Measurements from ENCODE around the gene DUXB. TPM values are rescaled to one million over a fixed set of nuclear protein-coding genes. Genes with fewer than 3 reads are reported as not detected.

The DUXB gene
- total and polyA plus RNA-seq, 2 of the 13 experiments (the other 11 are each of a cell fraction or from before 2014, with no cell fraction given) = not detected

DNA sequence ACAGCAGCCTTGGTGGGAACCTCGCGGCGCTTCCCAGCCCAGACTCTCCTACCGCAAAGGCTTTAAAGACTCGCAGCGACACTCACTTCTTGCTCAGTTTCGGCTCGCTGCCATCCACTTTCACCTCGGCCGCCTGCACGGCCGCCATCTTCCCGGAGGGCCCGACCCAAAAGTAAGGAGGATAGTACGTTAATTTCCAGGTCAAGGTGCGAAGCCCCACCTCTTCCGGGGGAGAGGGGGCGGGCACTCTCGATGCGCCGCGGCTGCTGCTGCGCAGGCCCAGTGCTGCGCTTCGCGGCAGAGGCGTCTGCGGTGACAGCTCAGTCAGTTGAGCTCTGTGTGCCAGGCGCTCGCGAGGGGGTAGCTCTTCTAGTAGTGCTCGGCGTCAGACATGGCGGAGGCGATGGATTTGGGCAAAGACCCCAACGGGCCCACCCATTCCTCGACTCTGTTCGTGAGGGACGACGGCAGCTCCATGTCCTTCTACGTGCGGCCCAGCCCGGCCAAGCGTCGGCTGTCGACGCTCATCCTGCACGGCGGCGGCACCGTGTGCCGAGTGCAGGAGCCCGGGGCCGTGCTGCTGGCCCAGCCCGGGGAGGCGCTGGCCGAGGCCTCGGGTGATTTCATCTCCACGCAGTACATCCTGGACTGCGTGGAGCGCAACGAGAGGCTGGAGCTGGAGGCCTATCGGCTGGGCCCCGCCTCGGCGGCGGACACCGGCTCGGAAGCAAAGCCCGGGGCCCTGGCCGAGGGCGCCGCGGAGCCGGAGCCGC lies 53.6 kb downstream of the DUXB start, which contains the start of the genes KARS1 and TERF2IP (continued):
- TF ChIP-seq, protein P1, sequence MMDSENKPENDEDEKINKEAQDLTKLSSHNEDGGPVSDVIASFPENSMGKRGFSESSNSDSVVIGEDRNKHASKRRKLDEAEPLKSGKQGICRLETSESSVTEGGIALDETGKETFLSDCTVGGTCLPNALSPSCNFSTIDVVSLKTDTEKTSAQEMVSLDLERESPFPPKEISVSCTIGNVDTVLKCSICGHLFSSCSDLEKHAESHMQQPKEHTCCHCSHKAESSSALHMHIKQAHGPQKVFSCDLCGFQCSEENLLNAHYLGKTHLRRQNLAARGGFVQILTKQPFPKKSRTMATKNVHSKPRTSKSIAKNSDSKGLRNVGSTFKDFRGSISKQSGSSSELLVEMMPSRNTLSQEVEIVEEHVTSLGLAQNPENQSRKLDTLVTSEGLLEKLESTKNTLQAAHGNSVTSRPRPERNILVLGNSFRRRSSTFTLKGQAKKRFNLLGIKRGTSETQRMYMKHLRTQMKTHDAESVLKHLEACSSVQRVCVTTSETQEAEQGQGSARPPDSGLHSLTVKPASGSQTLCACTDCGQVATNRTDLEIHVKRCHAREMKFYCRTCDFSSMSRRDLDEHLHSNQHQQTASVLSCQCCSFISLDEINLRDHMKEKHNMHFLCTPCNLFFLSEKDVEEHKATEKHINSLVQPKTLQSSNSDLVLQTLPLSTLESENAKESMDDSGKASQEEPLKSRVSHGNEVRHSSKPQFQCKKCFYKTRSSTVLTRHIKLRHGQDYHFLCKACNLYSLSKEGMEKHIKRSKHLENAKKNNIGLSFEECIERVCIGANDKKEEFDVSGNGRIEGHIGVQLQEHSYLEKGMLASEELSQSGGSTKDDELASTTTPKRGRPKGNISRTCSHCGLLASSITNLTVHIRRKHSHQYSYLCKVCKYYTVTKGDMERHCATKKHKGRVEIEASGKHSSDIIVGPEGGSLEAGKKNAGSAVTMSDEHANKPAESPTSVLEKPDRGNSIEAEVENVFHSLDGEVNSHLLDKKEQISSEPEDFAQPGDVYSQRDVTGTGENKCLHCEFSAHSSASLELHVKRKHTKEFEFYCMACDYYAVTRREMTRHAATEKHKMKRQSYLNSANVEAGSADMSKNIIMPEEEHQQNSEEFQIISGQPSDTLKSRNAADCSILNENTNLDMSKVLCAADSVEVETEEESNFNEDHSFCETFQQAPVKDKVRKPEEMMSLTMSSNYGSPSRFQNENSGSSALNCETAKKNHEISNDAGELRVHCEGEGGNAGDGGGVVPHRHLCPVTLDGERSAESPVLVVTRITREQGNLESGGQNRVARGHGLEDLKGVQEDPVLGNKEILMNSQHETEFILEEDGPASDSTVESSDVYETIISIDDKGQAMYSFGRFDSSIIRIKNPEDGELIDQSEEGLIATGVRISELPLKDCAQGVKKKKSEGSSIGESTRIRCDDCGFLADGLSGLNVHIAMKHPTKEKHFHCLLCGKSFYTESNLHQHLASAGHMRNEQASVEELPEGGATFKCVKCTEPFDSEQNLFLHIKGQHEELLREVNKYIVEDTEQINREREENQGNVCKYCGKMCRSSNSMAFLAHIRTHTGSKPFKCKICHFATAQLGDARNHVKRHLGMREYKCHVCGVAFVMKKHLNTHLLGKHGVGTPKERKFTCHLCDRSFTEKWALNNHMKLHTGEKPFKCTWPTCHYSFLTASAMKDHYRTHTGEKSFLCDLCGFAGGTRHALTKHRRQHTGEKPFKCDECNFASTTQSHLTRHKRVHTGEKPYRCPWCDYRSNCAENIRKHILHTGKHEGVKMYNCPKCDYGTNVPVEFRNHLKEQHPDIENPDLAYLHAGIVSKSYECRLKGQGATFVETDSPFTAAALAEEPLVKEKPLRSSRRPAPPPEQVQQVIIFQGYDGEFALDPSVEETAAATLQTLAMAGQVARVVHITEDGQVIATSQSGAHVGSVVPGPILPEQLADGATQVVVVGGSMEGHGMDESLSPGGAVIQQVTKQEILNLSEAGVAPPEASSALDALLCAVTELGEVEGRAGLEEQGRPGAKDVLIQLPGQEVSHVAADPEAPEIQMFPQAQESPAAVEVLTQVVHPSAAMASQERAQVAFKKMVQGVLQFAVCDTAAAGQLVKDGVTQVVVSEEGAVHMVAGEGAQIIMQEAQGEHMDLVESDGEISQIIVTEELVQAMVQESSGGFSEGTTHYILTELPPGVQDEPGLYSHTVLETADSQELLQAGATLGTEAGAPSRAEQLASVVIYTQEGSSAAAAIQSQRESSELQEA (CRISPR knock-in tag; IDR thresholded peaks at IDR 0.05; ENCODE audit: not compliant biosample characterization) = peak; percentile 45
- peak; percentile 91; the same call in 1 of the 2 replicates for TF ChIP-seq ZNF558 (CRISPR knock-in tag; IDR thresholded peaks at IDR 0.05; ENCODE audit: borderline replicate concordance)
- TF ChIP-seq, protein P2, sequence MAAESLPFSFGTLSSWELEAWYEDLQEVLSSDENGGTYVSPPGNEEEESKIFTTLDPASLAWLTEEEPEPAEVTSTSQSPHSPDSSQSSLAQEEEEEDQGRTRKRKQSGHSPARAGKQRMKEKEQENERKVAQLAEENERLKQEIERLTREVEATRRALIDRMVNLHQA (CRISPR knock-in tag; IDR thresholded peaks at IDR 0.05) = 0 out of 2 replicates have a peak, but pooled peaks have one; percentile 19
- TF ChIP-seq ZNF577 (CRISPR knock-in tag; IDR thresholded peaks at IDR 0.05; ENCODE audit: borderline replicate concordance, low read depth) = no peak
- peak; percentile 12 for TF ChIP-seq FOXO1 (CRISPR knock-in tag; IDR thresholded peaks at IDR 0.05)
- TF ChIP-seq, protein P3, sequence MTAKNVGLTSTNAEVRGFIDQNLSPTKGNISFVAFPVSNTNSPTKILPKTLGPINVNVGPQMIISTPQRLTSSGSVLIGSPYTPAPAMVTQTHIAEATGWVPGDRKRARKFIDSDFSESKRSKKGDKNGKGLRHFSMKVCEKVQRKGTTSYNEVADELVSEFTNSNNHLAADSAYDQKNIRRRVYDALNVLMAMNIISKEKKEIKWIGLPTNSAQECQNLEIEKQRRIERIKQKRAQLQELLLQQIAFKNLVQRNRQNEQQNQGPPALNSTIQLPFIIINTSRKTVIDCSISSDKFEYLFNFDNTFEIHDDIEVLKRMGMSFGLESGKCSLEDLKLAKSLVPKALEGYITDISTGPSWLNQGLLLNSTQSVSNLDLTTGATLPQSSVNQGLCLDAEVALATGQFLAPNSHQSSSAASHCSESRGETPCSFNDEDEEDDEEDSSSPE (CRISPR knock-in tag; IDR thresholded peaks at IDR 0.05) = peak; percentile 58
- TF ChIP-seq POGZ (CRISPR knock-in tag; IDR thresholded peaks at IDR 0.05) = peak; percentile 70; the same call in 1 of the 2 replicates
- TF ChIP-seq, protein P4, sequence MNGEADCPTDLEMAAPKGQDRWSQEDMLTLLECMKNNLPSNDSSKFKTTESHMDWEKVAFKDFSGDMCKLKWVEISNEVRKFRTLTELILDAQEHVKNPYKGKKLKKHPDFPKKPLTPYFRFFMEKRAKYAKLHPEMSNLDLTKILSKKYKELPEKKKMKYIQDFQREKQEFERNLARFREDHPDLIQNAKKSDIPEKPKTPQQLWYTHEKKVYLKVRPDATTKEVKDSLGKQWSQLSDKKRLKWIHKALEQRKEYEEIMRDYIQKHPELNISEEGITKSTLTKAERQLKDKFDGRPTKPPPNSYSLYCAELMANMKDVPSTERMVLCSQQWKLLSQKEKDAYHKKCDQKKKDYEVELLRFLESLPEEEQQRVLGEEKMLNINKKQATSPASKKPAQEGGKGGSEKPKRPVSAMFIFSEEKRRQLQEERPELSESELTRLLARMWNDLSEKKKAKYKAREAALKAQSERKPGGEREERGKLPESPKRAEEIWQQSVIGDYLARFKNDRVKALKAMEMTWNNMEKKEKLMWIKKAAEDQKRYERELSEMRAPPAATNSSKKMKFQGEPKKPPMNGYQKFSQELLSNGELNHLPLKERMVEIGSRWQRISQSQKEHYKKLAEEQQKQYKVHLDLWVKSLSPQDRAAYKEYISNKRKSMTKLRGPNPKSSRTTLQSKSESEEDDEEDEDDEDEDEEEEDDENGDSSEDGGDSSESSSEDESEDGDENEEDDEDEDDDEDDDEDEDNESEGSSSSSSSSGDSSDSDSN (CRISPR knock-in tag; IDR thresholded peaks at IDR 0.05) = peak; percentile 98
- TF ChIP-seq HMG20A (CRISPR knock-in tag; IDR thresholded peaks at IDR 0.05; ENCODE audit: borderline replicate concordance) = no peak
- TF ChIP-seq, protein P5, sequence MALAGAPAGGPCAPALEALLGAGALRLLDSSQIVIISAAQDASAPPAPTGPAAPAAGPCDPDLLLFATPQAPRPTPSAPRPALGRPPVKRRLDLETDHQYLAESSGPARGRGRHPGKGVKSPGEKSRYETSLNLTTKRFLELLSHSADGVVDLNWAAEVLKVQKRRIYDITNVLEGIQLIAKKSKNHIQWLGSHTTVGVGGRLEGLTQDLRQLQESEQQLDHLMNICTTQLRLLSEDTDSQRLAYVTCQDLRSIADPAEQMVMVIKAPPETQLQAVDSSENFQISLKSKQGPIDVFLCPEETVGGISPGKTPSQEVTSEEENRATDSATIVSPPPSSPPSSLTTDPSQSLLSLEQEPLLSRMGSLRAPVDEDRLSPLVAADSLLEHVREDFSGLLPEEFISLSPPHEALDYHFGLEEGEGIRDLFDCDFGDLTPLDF (CRISPR knock-in tag; IDR thresholded peaks at IDR 0.05) = no peak
- no peak for TF ChIP-seq SYNCRIP (IDR thresholded peaks at IDR 0.05; ENCODE audit: insufficient read depth, low read depth, low read length)
- peak; percentile 62; the same call in 1 of the 2 replicates for TF ChIP-seq ZNF17 (CRISPR knock-in tag; IDR thresholded peaks at IDR 0.05)
- TF ChIP-seq ZNF589 (CRISPR knock-in tag; conservative IDR thresholded peaks at IDR 0.05) = no peak; the same call in 1 of the 2 replicates
- TF ChIP-seq YEATS4 (CRISPR knock-in tag; IDR thresholded peaks at IDR 0.05; ENCODE audit: borderline replicate concordance) = peak; percentile 82
- no peak for TF ChIP-seq ZNF768 (CRISPR knock-in tag; IDR thresholded peaks at IDR 0.05)
